NCI-H345 treated with DMSO at 0.1 percent for 48 hours (cell line): ENCODE measurements around the gene MPP1.

Experiments
- DNase-seq: peaks from one replicate; lab custom pipeline; 2025; ENCODE audit not compliant: unreplicated experiment; lab: John Stamatoyannopoulos, UW

Gene MPP1

DNA sequence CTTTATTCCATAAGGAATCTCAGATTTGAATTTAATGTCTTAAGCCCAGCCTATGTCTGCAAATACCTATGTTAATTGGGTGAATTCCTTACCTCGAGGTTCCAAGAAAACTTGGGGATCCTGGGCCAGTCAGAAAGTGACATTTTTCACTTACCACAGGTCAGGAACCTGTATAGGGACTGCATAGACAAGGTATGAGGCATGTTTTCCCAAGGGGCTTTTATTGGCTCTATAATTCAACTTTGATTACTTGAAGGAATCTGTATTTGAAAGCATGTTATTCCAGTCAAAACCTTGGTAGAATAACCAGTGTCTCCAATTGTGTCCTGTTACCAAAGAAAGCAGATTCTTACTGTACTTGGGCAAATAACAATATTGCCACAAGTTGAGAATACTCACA is 8.5 kb upstream of the MPP1 start:
- DNase-seq = no peak

DNA sequence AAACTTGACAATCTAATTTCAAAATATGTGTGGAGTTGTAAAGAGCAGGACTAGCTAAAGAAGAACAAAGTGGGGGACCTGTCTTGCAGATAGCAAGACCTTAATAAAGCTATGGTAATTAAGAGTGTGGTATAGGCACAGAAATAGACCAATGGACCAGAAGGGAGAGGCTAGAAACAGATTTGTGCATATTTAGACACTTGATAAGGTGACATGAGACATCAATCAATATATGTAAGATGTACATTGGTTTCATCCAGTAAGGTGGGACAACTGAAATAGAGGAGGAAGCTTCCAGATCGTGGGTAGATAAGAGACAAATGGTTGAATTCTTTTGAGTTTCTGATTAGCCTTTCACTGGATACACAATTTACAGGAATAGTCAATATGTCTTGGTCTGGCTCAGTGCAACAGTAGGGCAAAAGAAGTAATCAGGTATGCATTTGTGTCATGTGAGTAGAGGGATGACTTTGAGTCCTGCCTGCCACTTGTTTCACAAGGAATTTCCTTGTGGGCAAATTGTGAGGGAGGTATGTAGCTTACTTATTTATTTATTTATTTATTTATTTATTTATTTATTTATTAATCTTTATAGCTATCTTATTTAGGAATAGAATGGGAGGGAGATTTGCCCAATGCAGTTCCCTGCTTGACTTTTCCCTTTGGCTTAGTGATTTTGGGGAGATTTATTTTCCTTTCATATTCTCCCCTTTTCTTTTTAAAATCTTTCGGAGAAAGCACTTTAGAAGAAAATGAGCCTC is 7.2 kb upstream of the MPP1 start:
- DNase-seq = no peak

GRCh38 chrX:154809939-154810665 is 4.8 kb upstream of the MPP1 start:
- no peak for DNase-seq

DNA sequence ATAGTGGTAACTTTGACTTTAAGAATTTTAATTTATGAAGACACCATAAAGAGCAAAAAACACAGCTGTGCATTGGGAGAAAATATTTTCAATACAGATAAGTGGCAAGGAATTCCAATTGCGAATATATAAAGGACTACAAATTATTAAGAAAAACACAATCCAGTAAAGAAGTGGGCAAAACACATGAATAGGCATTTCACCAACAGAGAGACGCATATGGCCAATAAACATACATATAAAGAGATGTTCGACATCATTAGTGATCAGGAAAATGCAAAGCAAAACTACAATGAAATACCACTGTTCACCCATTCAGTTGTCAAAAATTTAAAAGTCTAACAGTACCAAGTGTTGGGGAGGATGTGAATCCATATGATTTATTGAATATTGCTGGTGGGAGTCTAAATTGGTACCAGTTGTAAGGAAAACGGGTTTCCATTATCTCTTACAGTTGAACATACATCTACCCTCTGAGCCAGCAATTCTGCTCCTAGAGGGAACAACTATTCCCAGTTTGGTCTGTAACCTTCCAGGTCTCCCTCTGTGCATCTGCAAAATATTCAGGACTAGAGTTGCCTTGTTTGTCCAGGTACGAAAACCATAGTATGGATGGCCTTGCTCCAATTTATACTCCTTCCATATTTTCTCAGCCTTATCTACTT is 1.7 kb upstream of the MPP1 start:
- no peak for DNase-seq

GRCh38 chrX:154805696-154806091 is 409 bp upstream of the MPP1 start:
- no peak for DNase-seq

- DNase-seq = no peak
Measured at GRCh38 chrX:154804261-154804956, 876 bp downstream of the MPP1 start.

GRCh38 chrX:154802947-154803346 is 2.3 kb downstream of the MPP1 start:
- DNase-seq = no peak

GRCh38 chrX:154800478-154801210 is 4.6 kb downstream of the MPP1 start:
- DNase-seq = no peak

DNA sequence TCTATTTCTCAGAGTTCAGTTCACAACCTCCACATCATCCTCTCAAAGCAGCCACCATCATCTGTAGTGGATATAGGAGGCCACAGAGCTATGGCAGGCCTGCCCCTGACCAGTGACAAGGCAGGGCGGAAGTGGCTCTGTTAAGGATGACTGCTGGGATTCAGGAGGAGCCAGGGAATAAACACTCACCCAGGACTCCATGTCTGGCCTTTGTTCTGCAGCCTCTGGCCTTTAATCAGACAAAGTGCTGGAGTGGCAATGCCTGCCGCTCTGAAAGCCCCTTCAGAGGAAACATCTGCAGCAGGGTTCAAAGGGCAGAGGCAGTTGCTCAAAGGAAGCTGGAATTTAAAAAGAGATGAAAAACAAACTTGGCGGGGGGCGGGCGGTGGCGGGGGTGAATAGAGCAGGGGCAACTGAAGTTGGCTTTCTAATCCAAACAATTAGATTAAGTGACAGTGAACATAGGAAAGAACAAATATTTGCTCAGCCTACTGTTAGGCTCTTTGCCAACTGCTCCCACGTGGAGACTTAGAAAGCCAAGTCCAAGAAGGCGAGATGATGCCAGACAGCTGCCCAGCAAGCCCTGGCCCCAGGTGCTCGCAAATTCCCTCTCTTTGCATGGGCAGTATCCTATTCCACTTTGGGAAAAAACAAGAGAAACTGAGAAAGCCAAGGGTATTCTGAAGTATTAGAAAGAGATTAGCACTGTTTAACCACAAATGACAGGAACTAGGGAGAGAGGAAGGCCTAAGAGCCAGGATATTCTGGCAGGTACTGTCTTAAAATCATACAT is 5.5 kb downstream of the MPP1 start:
- peak; percentile 88 for DNase-seq

- no peak for DNase-seq
Measured at GRCh38 chrX:154797006-154797405, 8.3 kb downstream of the MPP1 start.

DNA sequence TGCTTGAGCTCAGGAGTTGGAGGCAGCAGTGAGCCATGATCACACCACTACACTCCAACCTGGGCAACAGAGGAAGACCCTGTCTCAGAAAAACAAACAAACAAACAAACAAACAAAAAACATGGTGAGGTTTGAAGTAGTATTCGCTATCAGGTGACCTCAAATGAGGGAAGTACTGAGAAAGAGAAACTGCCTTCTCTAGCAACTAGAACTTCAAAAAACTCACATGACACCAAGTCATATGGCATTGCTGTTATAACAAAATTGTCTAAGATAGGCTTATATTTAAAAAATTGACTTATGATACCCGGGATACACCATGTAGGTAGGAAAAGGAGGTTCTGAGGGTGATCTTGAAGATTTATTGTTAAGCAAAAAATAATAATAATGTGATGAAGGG is 10.3 kb downstream of the MPP1 start:
- no peak for DNase-seq

GRCh38 chrX:154793084-154793795 is 12.0 kb downstream of the MPP1 start:
- no peak for DNase-seq

- DNase-seq = no peak
Measured at GRCh38 chrX:154791939-154792338, 13.3 kb downstream of the MPP1 start.

GRCh38 chrX:154791467-154791866 is 13.8 kb downstream of the MPP1 start:
- no peak for DNase-seq

GRCh38 chrX:154785716-154786115 is 19.6 kb downstream of the MPP1 start:
- DNase-seq = no peak

GRCh38 chrX:154784149-154784995 is 20.9 kb downstream of the MPP1 start:
- no peak for DNase-seq

DNA sequence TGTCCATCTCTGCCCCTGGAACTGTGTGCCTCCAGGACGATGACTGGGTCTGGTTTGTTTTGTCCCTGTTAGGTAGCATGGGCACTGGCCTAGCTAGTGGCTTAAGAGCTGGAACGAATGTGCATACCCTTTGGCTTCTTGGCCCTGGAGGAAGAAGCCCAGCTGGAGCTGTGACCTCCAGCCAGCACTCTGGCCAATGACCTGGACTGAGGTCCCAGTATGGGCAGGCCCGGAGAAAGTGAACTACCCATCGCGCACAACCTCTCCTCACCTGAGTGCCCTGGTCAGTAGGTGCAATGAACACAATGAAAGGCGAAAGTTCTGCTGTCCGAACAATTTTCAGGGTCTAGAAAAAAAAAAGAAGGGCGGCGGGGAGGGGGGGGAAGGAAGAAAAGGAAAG is 24.3 kb downstream of the MPP1 start:
- DNase-seq = no peak

DNA sequence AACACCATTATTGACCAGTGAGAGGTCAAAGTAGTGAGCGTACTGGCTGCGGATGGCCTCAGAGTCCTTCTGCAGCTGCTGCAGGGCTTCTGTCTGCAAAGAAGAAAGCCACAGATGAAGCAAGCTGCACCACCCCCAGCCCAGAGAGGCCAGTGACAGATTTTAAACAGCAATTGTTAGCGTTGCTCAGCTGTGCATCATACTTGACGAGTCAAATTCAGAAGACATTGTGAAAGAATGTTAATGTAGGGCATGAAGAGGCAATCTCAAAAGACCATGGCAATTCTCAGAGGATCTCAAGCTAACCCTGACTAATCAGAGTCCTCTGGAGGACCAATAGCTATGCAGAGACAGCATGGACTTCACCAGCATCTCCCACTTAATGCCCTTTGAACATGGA is 26.0 kb downstream of the MPP1 start:
- DNase-seq = no peak

- DNase-seq = no peak
Measured at GRCh38 chrX:154776753-154777152, 28.5 kb downstream of the MPP1 start.
